ENCODE results near the gene MYO5A.
"Not testable (repeated sequence)": the region's sequence is repeated elsewhere in the genome, so short reads cannot be mapped to it uniquely, and the experiment has no call there.

MYO5A gene

GRCh38 chr15:52528564-52529340 is at the start of gene MYO5A:
TSS of gene MYO5A (minus strand) at chr15:52528880. CDS start at chr15:52528806, 74 bp downstream.
- DNase-seq (ENCODE audit: low read depth), result no peak

GRCh38 chr15:52576692-52577091 is 48.0 kb upstream of the MYO5A start:
- no peak for DNase-seq (ENCODE audit: low read depth)

- DNase-seq (ENCODE audit: low read depth), result not testable (repeated sequence)
Observed at GRCh38 chr15:52575573-52575972, 46.9 kb upstream of the MYO5A start.

- DNase-seq (ENCODE audit: low read depth), result no peak
Observed at GRCh38 chr15:52575072-52575471, 46.4 kb upstream of the MYO5A start.

- DNase-seq (ENCODE audit: low read depth), result not testable (repeated sequence)
Observed at GRCh38 chr15:52574623-52575022, 45.9 kb upstream of the MYO5A start.

- no peak for DNase-seq (ENCODE audit: low read depth)
Observed at GRCh38 chr15:52568601-52569585, 40.2 kb upstream of the MYO5A start, which contains the start of gene ARPP19. TSS of gene ARPP19 (minus strand) at chr15:52569030. CDS start at chr15:52568892, 138 bp downstream.

GRCh38 chr15:52567871-52568600 is 39.4 kb upstream of the MYO5A start:
- DNase-seq (ENCODE audit: low read depth), result no peak

GRCh38 chr15:52566889-52567288 is 38.2 kb upstream of the MYO5A start:
- no peak for DNase-seq (ENCODE audit: low read depth)

GRCh38 chr15:52565417-52566358 is 37.0 kb upstream of the MYO5A start:
- DNase-seq (ENCODE audit: low read depth), result not testable (repeated sequence)

- DNase-seq (ENCODE audit: low read depth), result no peak
Observed at GRCh38 chr15:52563501-52564060, 34.9 kb upstream of the MYO5A start.

- DNase-seq (ENCODE audit: low read depth), result no peak
Observed at GRCh38 chr15:52559575-52559974, 30.9 kb upstream of the MYO5A start.

- DNase-seq (ENCODE audit: low read depth), result no peak
Observed at GRCh38 chr15:52559022-52559421, 30.3 kb upstream of the MYO5A start.

GRCh38 chr15:52558196-52558595 is 29.5 kb upstream of the MYO5A start:
- DNase-seq (ENCODE audit: low read depth), result peak; percentile 70

- no peak for DNase-seq (ENCODE audit: low read depth)
Observed at GRCh38 chr15:52557274-52557641, 28.6 kb upstream of the MYO5A start.

- no peak for DNase-seq (ENCODE audit: low read depth)
Observed at GRCh38 chr15:52556524-52557273, 28.0 kb upstream of the MYO5A start.

- no peak for DNase-seq (ENCODE audit: low read depth)
Observed at GRCh38 chr15:52552303-52552702, 23.6 kb upstream of the MYO5A start.

- DNase-seq (ENCODE audit: low read depth), result no peak
Observed at GRCh38 chr15:52551762-52552161, 23.1 kb upstream of the MYO5A start.

- not testable (repeated sequence) for DNase-seq (ENCODE audit: low read depth)
Observed at GRCh38 chr15:52551186-52551585, 22.5 kb upstream of the MYO5A start.

GRCh38 chr15:52546031-52546751 is 17.5 kb upstream of the MYO5A start:
- no peak for DNase-seq (ENCODE audit: low read depth)

All from non-pigmented ciliary epithelial cell (primary cell).